HepG2 (cell line): Measurements from ENCODE around the gene IRF2. TPM values are rescaled to one million over a fixed set of nuclear protein-coding genes. Genes with fewer than 3 reads are reported as not detected.

Experiments
- ATAC-seq: fragments of 200-7000 bp; cut with Tn5 transposase; 3 replicates; pipeline ENCODE4 v1.9.1; 2020; ENCODE audit warnings: mild to moderate bottlenecking, moderate library complexity
- BruUV-seq: library from RNA; stranded (reverse); fragments of 400-500 nt; replicated peaks from 2 replicates; lab custom pipeline; 2021; lab: Mats Ljungman, UMichigan
- CTCF ChIA-PET: fragments of 300-600 bp; formaldehyde crosslinking; extraction: SDS; loops from one replicate; lab custom pipeline; 2021; ENCODE audit warnings: low total read pairs, inconsistent platforms, low intra/inter-chr PET ratio; lab: Yijun Ruan, JAX
- POLR2A ChIA-PET: fragments of 350-600 bp; sonication (Branson Sonifier 250); formaldehyde crosslinking; loops from one replicate; lab custom pipeline; 2020; ENCODE audit warnings: antibody characterized with exemption, inconsistent platforms; lab: Yijun Ruan, JAX
- DNase-seq: peaks from one replicate; pipeline ENCODE4 v3.0.0-alpha.2; 2015; ENCODE audit warnings: low spot score
- FAIRE-seq: peaks from 3 replicates; lab custom pipeline; 2011; peaks lifted over from hg19 to GRCh38; lab: Jason Lieb, UNC
- H2AFZ ChIP-seq: one replicate; pipeline ENCODE4 v1.6.1; 2011; ENCODE audit warnings: low read length, inconsistent platforms
- H3K27ac ChIP-seq: fragments of 300-600 bp; 3 replicates; pipeline ENCODE4 v1.8.0; 2011; ENCODE audit warnings: mixed run types, mild to moderate bottlenecking, mixed read lengths, low read length, inconsistent platforms; ENCODE audit not compliant: insufficient read depth; ENCODE audit errors: extremely low read length
- H3K27me3 ChIP-seq, 2 experiments: fragments of 200-600 bp in 1 of 2; 2 replicates in 1 of 2; 3 replicates in 1 of 2; pipeline versions ENCODE4 v1.6.0 to v1.8.0; 2011; ENCODE audit warnings: low read length in 2 of 2, mild to moderate bottlenecking in 2 of 2, moderate library complexity in 2 of 2, inconsistent platforms in 1 of 2; ENCODE audit not compliant: insufficient read depth in 2 of 2, control insufficient read depth in 1 of 2
- H3K36me3 ChIP-seq, 2 experiments: fragments of 200-600 bp in 1 of 2; replicated peaks in 1 of 2; 2 replicates in 1 of 2; 3 replicates in 1 of 2; pipeline versions ENCODE4 v1.5.1 to v1.8.0; 2011; ENCODE audit warnings: low read length in 2 of 2, inconsistent platforms in 1 of 2; ENCODE audit not compliant: insufficient read depth in 2 of 2, control insufficient read depth in 1 of 2
- H3K4me1 ChIP-seq: 2 replicates; pipeline ENCODE4 v1.5.1; 2012; ENCODE audit warnings: low read length, inconsistent platforms; ENCODE audit not compliant: insufficient read depth
- H3K4me2 ChIP-seq: 2 replicates; pipeline ENCODE4 v1.6.0; 2011; ENCODE audit warnings: low read depth, low read length, inconsistent platforms
- H3K4me3 ChIP-seq, 3 experiments: fragments of 200-600 bp in 1 of 3; sonication (generic), shearing (Covaris generic) in 1 of 3; replicated peaks in 1 of 3; 2 replicates each; pipeline ENCODE4 v1.5.1; 2011 to 2016; ENCODE audit warnings: low read length in 3 of 3, inconsistent platforms in 2 of 3, low read depth in 2 of 3, mild to moderate bottlenecking in 2 of 3, control low read depth in 1 of 3, mixed read lengths in 1 of 3; ENCODE audit not compliant: insufficient read depth in 1 of 3
- H3K79me2 ChIP-seq: one replicate; pipeline ENCODE4 v1.6.1; 2011; ENCODE audit warnings: low read length, inconsistent platforms; ENCODE audit not compliant: insufficient read depth
- H3K9ac ChIP-seq: 2 replicates; pipeline ENCODE4 v1.6.0; 2011; ENCODE audit warnings: mild to moderate bottlenecking, low read depth, low read length, inconsistent platforms; ENCODE audit not compliant: insufficient read depth
- H3K9me3 ChIP-seq: 2 replicates; pipeline ENCODE4 v1.5.1; 2012; ENCODE audit warnings: mild to moderate bottlenecking, low read length
- H4K20me1 ChIP-seq: 2 replicates; pipeline ENCODE4 v1.6.0; 2011; ENCODE audit warnings: inconsistent platforms, mild to moderate bottlenecking, low read length, moderate library complexity; ENCODE audit not compliant: insufficient read depth
- ATF2 ChIP-seq: sonication (generic); formaldehyde crosslinking; IDR thresholded peaks from 2 replicates; pipeline ENCODE4 v1.4.0; 2020; ENCODE audit warnings: missing genetic modification reagents
- CCAR2 ChIP-seq: fragments of 200-400 bp; formaldehyde crosslinking; optimal IDR thresholded peaks from 2 replicates; pipeline ENCODE3; 2018; ENCODE audit warnings: low read depth, mild to moderate bottlenecking, low read length, moderate library complexity
- HOXA3 ChIP-seq: sonication (generic); formaldehyde crosslinking; IDR thresholded peaks from 2 replicates; pipeline ENCODE4 v1.5.0; 2020; ENCODE audit warnings: missing genetic modification reagents
- KAT8 ChIP-seq: IDR thresholded peaks from 2 replicates; pipeline ENCODE4 v1.6.1; 2016; ENCODE audit warnings: missing genetic modification reagents, missing compliant biosample characterization
- KDM1A ChIP-seq: IDR thresholded peaks from 2 replicates; pipeline ENCODE4 v1.6.1; 2016; ENCODE audit warnings: missing compliant biosample characterization
- KLF15 ChIP-seq: sonication (generic); formaldehyde crosslinking; IDR thresholded peaks from 2 replicates; pipeline ENCODE4 v1.8.1; 2023; ENCODE audit warnings: borderline replicate concordance, mild to moderate bottlenecking, inconsistent platforms, missing genetic modification reagents, mixed read lengths
- MYPOP ChIP-seq: sonication (generic); formaldehyde crosslinking; IDR thresholded peaks from 2 replicates; pipeline ENCODE4 v1.8.1; 2023; ENCODE audit warnings: mild to moderate bottlenecking, moderate library complexity, missing genetic modification reagents
- NAIF1 ChIP-seq: sonication (generic); formaldehyde crosslinking; IDR thresholded peaks from 2 replicates; pipeline ENCODE4 v1.5.0; 2020; ENCODE audit warnings: mild to moderate bottlenecking, missing genetic modification reagents, borderline replicate concordance
- NR2F2 ChIP-seq: IDR thresholded peaks from 2 replicates; pipeline ENCODE4 v1.6.1; 2012; ENCODE audit warnings: low read depth, inconsistent platforms, borderline replicate concordance
- POGZ ChIP-seq: sonication (generic); formaldehyde crosslinking; IDR thresholded peaks from 2 replicates; pipeline ENCODE4 v1.4.0; 2020; ENCODE audit warnings: mild to moderate bottlenecking, missing genetic modification reagents
- POLR2AphosphoS2 ChIP-seq: IDR thresholded peaks from 2 replicates; pipeline ENCODE4 v1.6.1; 2011; ENCODE audit warnings: low read depth, low read length, improper control_type of control experiment
- SIN3A ChIP-seq: IDR thresholded peaks from 2 replicates; pipeline ENCODE4 v1.6.1; 2011; ENCODE audit warnings: low read depth, mild to moderate bottlenecking, control low read depth, low read length, borderline replicate concordance
- ZBED4 ChIP-seq: sonication (generic); formaldehyde crosslinking; IDR thresholded peaks from 2 replicates; pipeline ENCODE4 v1.4.0; 2020; ENCODE audit warnings: missing genetic modification reagents, borderline replicate concordance
- ZBTB14 ChIP-seq: sonication (generic); formaldehyde crosslinking; IDR thresholded peaks from 2 replicates; pipeline ENCODE4 v1.4.0; 2020; ENCODE audit warnings: missing genetic modification reagents
- ZBTB43 ChIP-seq: sonication (generic); formaldehyde crosslinking; conservative IDR thresholded peaks from 2 replicates; pipeline ENCODE4 v1.4.0; 2020; ENCODE audit warnings: missing genetic modification reagents
- ZNF816 ChIP-seq: sonication (generic); formaldehyde crosslinking; IDR thresholded peaks from 2 replicates; pipeline ENCODE4 v1.8.0; 2022; ENCODE audit warnings: missing genetic modification reagents, mild to moderate bottlenecking, borderline replicate concordance
- ZZZ3 ChIP-seq: sonication (generic); formaldehyde crosslinking; IDR thresholded peaks from 2 replicates; pipeline ENCODE4 v1.4.0; 2020; ENCODE audit warnings: missing genetic modification reagents, mild to moderate bottlenecking, borderline replicate concordance
- in situ Hi-C: cut with HindIII; loops from 2 replicates; pipeline ENCODE4 v1.10.0; 2017; ENCODE audit warnings: low pct_unique_long_range_greater_than_20kb; ENCODE audit not compliant: extremely low pct_ligation_motif_present
- intact Hi-C: fragments of 100-400 bp; cut with micrococcal nuclease; formaldehyde crosslinking; loops from one replicate; pipeline ENCODE4 v1.10.0; 2022; ENCODE audit not compliant: unreplicated experiment
- polyA plus RNA-seq, 8 experiments: library from polyadenylated mRNA; depleted of rRNA in 3 of 8; stranded (reverse) in 7 of 8; unstranded in 1 of 8; fragments of >200 nt; fragmentation: Illumina TruSeq in 4 of 8; extraction: Trizol in 4 of 8; gene quantifications; 2 replicates each; pipeline versions ENCODE4 v1.2.1 to v1.2.3, GENCODE V29; 2011 to 2016; ENCODE audit warnings: low read depth in 4 of 8, missing spikeins in 1 of 8, mixed read lengths in 1 of 8; ENCODE audit not compliant: insufficient read depth in 1 of 8
- total RNA-seq, 5 experiments: library from RNA; depleted of rRNA; stranded (reverse); fragments of >200 nt; fragmentation: Illumina TruSeq; extraction: Trizol; gene quantifications; 2 replicates each; pipeline ENCODE4 v1.2.3, GENCODE V29; 2016; ENCODE audit warnings: low read depth in 1 of 5

IRF2 gene
- total and polyA plus RNA-seq, 2 of the 13 experiments (the other 11 are each of a cell fraction or from before 2014, with no cell fraction given) = 15.5 to 28.8 TPM

GRCh38 chr4:184452740-184453139 lies 21.6 kb downstream of the IRF2 start:
- intact Hi-C loops = no loop called here
- Histone ChIP-seq H3K4me2 (no peak overlapping the region), H3K79me2 (peaks cover 76% of the 10 kb centered on the region), H3K4me1 (peaks cover 28% of the 10 kb centered on the region), H2AFZ (no peak overlapping the region), H3K27me3 (no peaks in the 10 kb centered on the region), H3K36me3 (peaks cover 0 to 9% of the 10 kb centered on the region in 2 experiments; a peak in 3 of 5 replicates), H3K9ac (no peak overlapping the region), H3K9me3 (no peaks in the 10 kb centered on the region), H3K4me3 (no peak overlapping the region), H4K20me1 (peaks cover 43% of the 10 kb centered on the region), H3K27ac (no peak overlapping the region)
- in situ Hi-C loops = no loop called here
- ChIA-PET CTCF (no interaction called here), POLR2A (no interaction called here)
- BruUV-seq = no TSS peak
- no peak for DNase-seq
- no peak for FAIRE-seq
- ATAC-seq = no peak
- TF ChIP-seq KAT8 (CRISPR knock-in tag) (no peak), HOXA3 (CRISPR knock-in tag) (no peak), POGZ (no peak), ZZZ3 (CRISPR knock-in tag) (no peak), POLR2AphosphoS2 (no peak), MYPOP (CRISPR knock-in tag) (no peak), SIN3A (no peak), ZBTB14 (no peak), KDM1A (CRISPR knock-in tag) (no peak), CCAR2 (no peak), ATF2 (no peak), NR2F2 (no peak), NAIF1 (CRISPR knock-in tag) (no peak), ZBED4 (CRISPR knock-in tag) (no peak), ZBTB43 (no peak), ZNF816 (CRISPR knock-in tag) (no peak), KLF15 (CRISPR knock-in tag) (no peak)
